NOMO-1 (cell line): ENCODE results near the gene CNPY4.

Experiments used
- DNase-seq, 2 experiments: peaks; one replicate each; lab custom pipeline; 2025; ENCODE audit not compliant: unreplicated experiment in 2 of 2; lab: John Stamatoyannopoulos, UW

Gene CNPY4

DNA sequence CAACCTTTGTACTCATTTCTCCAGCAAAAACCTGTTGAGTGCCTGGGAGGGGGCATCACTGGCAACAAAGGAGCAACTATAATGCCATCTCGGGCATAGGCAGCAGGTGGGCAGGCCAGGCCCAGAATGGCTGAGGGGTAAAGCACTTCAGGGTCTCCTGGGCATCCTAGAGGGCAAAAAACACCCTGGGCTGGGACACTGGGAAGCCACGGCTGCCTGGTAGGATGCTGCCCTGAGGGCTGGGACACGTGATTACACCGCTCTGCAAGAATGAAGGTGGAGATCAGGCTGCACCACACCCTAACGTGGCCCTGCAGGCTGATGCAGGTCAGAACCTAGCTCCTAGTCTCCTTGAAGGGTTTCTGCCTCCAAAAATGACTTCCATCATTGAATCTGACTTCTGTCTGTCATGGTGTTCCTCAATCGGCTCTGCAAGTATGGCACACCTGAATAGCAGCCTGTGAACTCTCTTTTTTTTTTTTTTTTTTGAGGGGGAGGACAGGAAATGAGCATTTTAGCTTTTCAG lies 43.6 kb downstream of the CNPY4 start:
- no peak for DNase-seq

DNA sequence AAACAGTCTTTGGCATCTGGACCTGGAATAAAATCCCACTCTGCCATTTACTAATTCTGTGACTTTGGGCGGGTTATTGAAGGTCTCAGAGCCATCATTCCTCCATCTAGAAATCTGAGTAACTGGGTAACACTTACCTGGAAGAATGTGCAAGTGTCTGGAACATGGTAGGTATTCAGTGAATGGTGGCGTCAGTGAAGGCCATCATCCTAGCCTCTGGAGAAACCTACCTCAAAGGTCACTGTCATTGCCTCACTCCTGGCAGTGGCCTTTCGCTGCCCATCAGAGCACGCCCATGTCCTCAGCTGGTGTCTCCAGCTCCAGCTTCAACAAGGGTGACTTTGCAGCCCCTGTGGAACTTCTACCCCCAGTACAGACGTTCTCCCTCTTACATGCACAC lies 44.4 kb downstream of the CNPY4 start:
- DNase-seq = no peak

DNA sequence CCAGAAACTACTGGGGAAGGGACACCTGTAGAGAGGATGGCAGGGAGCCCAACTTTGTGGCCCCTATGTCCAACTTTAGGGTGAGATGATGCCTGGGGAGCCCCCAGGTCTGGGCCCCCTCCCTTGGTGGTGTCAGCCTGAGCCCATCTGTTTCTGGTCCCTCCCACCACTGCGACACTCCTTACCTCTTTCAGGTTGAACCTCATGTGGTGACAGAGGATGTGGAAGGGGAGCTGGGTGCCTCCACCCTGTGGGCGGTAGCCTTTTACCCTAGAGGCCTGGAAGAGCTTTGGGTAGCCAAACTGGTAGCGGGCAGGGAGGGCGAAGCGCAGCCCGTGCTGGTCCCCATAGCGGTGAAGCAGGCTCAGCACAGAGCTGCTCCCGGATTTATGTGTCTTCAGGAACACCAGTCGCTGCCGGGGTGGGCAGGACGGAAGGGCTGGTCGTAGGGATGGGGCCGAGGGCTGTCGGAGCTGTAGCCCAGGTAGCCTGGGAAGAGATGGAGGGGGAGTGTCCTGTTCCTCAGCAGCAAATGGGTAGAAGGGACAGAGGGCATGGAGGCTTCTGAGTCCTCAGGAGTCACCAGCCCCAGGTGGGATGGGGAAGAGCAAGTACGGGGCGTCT lies 47.0 kb downstream of the CNPY4 start:
- no peak for DNase-seq

DNA sequence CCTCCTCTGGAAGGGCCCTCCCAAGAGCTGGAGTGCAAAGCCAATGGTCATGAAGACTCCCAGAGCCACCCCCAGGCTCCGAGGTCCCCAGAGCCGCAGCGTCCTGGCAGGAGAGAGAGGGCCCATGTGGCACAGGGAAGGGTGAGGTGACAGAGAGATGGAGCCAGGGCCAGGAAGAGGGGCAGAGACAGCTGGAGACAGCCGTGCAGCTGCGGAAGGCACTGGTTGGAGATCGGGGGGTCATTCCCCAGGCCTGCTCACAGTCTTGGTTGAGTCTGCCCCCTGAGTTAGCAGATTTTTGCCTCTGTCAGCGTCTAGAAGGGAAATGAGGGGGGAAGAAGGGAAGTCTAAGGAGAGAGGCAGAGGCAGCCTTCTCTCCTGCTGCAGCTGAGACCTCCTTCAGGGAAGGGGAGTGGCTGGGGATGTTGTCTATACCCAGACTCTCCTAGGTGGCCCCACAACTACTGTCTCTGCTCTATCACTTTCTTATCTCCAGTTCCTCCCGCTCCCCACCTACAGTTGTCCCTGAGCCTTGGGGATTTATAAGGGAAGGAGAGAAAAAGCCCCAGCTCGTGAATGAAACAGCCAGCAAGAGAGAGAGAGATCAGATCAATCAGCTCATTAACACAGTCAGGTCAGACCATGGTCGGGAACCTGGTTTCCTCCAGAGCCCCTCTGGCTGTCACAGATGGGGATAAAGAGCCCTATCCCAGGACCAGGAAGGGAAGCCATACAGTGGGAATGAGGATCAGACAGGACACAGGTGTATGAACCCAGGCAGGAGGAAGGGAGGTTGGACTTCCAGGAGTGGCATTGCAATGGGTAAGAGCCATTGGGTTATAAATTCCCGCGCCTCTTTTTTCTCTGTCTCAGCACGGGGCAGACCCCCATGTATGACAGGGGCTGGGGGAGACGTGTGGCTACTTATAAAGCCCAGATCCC lies 47.8 kb downstream of the CNPY4 start:
- DNase-seq = no peak

DNA sequence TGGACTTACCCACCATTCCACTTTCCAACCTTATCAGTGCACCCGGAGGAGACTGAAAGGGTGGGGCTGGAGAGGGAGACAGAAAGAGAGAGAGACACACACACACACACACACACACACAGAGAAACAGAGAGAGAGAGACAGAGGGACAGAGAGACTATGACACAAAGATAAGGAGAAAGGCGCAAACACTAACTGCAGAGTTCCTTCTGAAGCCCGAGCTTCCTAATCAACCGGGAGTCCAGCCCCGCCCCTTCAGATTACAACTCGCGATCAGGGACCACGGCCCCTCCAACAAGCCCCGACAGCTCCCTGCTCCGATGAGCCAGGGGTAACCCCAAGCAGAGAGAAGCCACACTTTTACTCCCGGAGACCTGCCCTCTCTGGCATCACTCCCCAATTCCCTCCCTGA lies 48.5 kb downstream of the CNPY4 start:
- DNase-seq = no peak

DNA sequence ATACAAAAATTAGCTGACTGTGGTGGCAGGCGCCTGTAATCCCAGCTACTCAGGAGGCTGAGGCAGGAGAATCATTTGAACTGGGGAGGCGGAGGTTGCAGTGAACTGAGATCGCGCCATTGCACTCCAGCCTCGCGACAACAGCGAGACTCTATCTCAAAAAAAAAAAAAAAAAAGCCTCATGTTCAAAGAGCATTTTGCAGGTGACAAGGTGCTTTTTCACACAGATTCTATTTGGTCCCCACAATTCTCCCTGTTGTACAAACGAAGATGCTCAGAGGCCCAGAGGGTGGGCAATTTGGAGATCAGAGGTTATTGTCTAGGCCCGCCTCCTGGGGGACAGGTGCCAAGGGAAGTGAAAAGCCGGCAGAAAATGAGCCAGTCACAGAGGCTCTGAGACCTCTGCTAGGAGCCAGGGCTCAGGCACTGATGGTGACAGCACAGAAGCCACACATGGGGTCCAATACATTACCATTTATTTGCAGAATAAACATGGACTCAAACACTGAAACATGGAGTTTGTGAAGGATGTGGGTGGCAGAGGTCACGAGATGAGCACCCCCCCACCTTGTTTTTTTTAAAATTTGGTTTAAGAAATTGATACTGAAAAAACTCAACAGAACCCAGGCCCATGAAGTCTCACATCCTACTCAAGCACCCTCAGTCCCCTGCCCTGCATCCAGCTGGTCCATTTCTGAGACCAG lies 49.9 kb downstream of the CNPY4 start:
- no peak for DNase-seq

DNA sequence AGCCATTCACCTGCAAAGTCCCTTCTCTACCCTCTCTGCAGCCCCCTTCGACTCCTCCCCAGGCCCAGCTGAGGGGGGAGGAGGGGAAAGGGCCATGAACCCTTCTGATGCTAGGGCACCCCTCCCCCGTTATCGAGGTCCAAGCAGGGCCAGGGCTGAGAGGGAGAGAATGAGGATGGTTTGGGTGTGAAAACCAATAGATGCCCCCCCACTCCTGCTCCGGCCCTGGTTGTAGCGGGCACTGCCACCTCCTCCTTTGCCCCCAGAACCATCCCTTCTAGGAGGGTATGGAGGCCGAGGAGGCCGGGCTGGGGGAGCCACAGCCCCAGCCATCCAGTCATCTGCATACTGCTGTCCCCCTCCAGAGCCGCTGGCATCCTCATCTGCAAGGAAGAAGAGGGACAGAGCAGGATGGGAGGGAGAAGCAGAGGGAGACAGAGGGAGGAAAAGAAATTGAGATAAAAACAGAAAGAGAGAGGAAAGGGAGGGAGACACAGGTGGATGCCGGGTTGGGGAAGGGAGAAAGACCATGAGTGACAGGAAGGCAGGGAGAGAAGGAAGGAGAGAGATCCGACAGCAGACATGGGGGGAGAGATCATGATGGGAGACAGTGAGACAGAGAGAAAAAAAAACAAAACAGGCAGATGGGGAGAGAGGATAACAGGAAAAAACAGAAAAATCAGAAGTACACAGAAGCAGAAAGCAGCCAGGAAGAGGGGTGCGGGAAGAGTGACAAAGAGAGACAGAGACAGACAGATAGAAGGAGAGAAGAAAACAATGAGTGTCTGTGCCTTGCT lies 50.9 kb downstream of the CNPY4 start:
- no peak for DNase-seq

DNA sequence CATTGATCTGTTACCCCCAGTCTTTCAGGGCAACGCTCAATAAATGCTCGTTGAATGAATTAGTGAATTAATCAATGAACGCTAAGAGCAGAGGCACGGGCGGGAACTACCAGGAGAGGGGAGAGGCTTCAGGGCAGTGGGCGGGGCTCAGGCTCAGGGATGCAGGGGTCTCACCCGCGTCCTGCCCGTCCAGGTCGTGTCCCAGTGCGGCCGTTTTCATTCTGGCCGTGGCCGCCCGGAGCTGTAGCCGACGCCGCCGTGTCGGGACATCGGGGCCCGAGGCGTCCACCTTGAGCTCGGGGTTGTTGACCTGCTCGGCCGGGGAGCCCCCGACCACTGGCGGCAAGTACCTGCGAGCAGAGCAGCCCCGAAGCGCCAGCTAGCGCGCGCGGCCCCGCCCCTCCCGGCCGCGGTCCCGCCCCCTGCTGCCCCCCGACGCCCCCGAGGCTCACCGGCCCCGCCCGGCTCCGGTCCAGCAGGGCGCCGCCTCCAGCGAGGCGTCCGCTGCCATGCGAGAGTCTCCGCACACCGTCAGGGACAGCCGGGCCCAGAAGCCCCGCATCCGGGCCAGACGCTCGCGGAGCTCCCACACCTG lies 51.8 kb downstream of the CNPY4 start:
- no peak for DNase-seq

DNA sequence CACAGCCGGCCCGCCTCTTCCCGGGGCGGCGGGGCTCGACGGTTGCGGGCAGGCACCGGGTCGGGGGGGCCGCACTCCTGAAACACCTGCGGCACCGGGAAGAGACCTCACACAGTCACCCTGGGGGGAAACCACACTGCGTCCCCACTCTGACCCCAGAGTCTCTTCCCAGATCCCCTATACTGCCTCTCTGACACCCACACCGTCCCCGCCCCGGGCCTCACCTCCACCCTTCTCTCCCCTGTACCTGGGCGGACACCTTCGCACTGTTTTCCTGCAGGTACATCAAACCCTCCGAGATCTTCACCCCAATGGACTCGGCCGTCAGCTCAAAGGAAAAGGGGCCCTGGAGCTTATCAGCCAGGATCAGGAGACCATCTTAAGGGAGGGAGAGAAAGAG lies 52.4 kb downstream of the CNPY4 start:
- no peak for DNase-seq

DNA sequence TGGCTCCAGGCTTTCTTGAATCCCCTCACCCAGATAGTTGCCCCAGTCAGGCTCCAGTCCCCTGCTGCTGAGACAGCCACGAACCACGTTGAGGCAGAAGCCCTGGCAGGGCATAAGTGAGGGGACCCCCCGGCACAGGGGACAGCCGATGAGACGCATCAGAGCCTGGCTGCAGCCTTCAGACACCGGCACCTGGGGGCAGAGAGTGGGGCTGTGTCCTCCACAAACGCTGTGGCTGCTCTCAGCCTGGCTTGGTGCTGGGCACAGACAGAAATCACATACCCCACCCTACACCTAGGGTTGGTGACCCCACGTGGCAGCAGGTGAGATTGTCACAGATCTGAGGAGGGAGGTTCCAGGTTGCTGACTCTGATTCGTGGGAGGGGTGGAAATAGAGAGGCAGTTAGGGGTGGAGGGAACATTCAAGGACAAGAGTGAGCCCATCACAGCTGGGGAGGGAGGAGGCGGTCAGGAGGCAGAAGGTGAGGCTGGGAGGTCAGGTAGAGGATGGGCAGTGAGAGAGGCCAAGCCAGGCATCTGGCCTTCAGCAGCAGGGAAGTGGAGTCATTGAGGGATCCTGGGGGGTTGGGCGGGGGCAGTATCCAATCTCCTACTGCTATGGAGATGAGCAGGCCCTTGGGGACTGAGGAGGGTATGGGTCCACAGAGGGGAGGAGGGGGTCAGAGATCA lies 54.5 kb downstream of the CNPY4 start:
- no peak for DNase-seq

DNA sequence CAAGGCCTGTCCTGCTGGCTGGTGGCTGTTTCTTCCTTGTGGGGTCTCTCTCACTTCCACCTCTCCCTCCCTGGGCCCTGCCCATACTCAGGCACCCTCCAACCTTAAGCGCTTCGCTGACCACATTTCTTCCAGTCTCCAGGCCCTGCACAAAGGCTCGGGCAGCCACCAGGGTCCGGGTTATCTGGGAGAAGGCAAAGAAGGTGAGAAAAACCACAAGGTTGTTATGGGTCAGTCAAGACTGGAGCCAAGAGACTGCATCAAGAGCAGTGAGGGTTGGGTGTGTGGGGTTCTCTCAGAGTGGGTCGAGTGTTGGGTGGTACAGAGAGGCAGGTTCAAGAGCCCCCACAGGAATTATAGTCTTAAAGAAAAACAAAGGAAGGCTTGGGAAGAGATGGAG lies 55.1 kb downstream of the CNPY4 start:
- DNase-seq = no peak
